ENCODE measurements around the gene PALLD. TPM values are rescaled to one million over a fixed set of nuclear protein-coding genes. Genes with fewer than 3 reads are reported as not detected.

Gene PALLD
- total RNA-seq, 1 experiment from 2014 or later: 6.5 TPM

GRCh38 chr4:168619266-168619631, 122.4 kb downstream of the PALLD start:
- CTCF ChIA-PET: no interaction called here

GRCh38 chr4:168621806-168622589, 125.1 kb downstream of the PALLD start:
- intact Hi-C loops (cut with micrococcal nuclease; ENCODE audit: unreplicated experiment): no loop called here
- Histone ChIP-seq H3K4me1 (ENCODE audit: control insufficient read depth, insufficient read depth, low read length) (no peaks in the 10 kb centered on the region), H3K36me3 (ENCODE audit: control insufficient read depth, insufficient read depth, low read length) (no peaks in the 10 kb centered on the region), H3K27me3 (ENCODE audit: control insufficient read depth, insufficient read depth, low read length) (no peaks in the 10 kb centered on the region), H3K27ac (ENCODE audit: low read length) (no peak overlapping the region), H3K9me3 (ENCODE audit: control insufficient read depth, insufficient read depth, low read depth, low read length) (no peaks in the 10 kb centered on the region), H3K4me3 (ENCODE audit: low read depth in 2 of 2, low read length in 2 of 2) (no peak overlapping the region)
- ChIA-PET POLR2A (no interaction called here), CTCF (no interaction called here)
- TF ChIP-seq CTCF (IDR thresholded peaks at IDR 0.05) (no peak), POLR2AphosphoS5 (IDR thresholded peaks at IDR 0.05; ENCODE audit: low read depth, low read length) (no peak), SIN3A (IDR thresholded peaks at IDR 0.05; ENCODE audit: borderline replicate concordance, insufficient read depth, low read depth, low read length) (no peak)
- BruUV-seq (replicated peaks): no TSS peak
- DNase-seq (ENCODE audit: low read depth, low spot score): no peak
- no peak for ATAC-seq
- in situ Hi-C loops (cut with HindIII; ENCODE audit: low pct_unique_long_range_greater_than_20kb, low sequenced_read_pairs): no loop called here

More at GRCh38 chr4:168619266-168619631, 122.4 kb downstream of the PALLD start:
- Histone ChIP-seq H3K4me3 (ENCODE audit: low read depth in 2 of 2, low read length in 2 of 2) (no peak overlapping the region), H3K36me3 (ENCODE audit: control insufficient read depth, insufficient read depth, low read length) (no peaks in the 10 kb centered on the region), H3K27ac (ENCODE audit: low read length) (no peak overlapping the region), H3K27me3 (ENCODE audit: control insufficient read depth, insufficient read depth, low read length) (no peaks in the 10 kb centered on the region), H3K9me3 (ENCODE audit: control insufficient read depth, insufficient read depth, low read depth, low read length) (no peaks in the 10 kb centered on the region), H3K4me1 (ENCODE audit: control insufficient read depth, insufficient read depth, low read length) (no peaks in the 10 kb centered on the region)
- intact Hi-C loops (cut with micrococcal nuclease; ENCODE audit: unreplicated experiment): no loop called here
- DNase-seq (ENCODE audit: low read depth, low spot score) (no peak), ATAC-seq (no peak)
- BruUV-seq (replicated peaks): no TSS peak
- in situ Hi-C loops (cut with HindIII; ENCODE audit: low pct_unique_long_range_greater_than_20kb, low sequenced_read_pairs): no loop called here
- TF ChIP-seq SIN3A (IDR thresholded peaks at IDR 0.05; ENCODE audit: borderline replicate concordance, insufficient read depth, low read depth, low read length): no peak
- TF ChIP-seq CTCF (IDR thresholded peaks at IDR 0.05): no peak
- no peak for TF ChIP-seq TCF7L2 (IDR thresholded peaks at IDR 0.05; ENCODE audit: low read depth, low read length)
- TF ChIP-seq POLR2AphosphoS5 (IDR thresholded peaks at IDR 0.05; ENCODE audit: low read depth, low read length): no peak
- POLR2A ChIA-PET: no interaction called here

- ChIA-PET POLR2A (no interaction called here), CTCF (no interaction called here)
- intact Hi-C loops (cut with micrococcal nuclease; ENCODE audit: unreplicated experiment): no loop called here
- ATAC-seq (no peak), DNase-seq (ENCODE audit: low read depth, low spot score) (no peak)
- H3K27ac ChIP-seq (ENCODE audit: low read length): no peak overlapping the region
- in situ Hi-C loops (cut with HindIII; ENCODE audit: low pct_unique_long_range_greater_than_20kb, low sequenced_read_pairs): no loop called here
- no peaks in the 10 kb centered on the region for H3K36me3 ChIP-seq (ENCODE audit: control insufficient read depth, insufficient read depth, low read length)
- BruUV-seq (replicated peaks): no TSS peak
- H3K27me3 ChIP-seq (ENCODE audit: control insufficient read depth, insufficient read depth, low read length): no peaks in the 10 kb centered on the region
- no peaks in the 10 kb centered on the region for H3K4me1 ChIP-seq (ENCODE audit: control insufficient read depth, insufficient read depth, low read length)
- H3K9me3 ChIP-seq (ENCODE audit: control insufficient read depth, insufficient read depth, low read depth, low read length): no peaks in the 10 kb centered on the region
- no peak overlapping the region for H3K4me3 ChIP-seq (ENCODE audit: low read depth in 2 of 2, low read length in 2 of 2)
- no peak for TF ChIP-seq REST (IDR thresholded peaks at IDR 0.05; ENCODE audit: insufficient read depth in 1 of 2, low read depth in 2 of 2, low read length in 1 of 2)
- no peak for TF ChIP-seq TCF7L2 (IDR thresholded peaks at IDR 0.05; ENCODE audit: low read depth, low read length)
- TF ChIP-seq POLR2AphosphoS5 (IDR thresholded peaks at IDR 0.05; ENCODE audit: low read depth, low read length): no peak
- TF ChIP-seq SIN3A (IDR thresholded peaks at IDR 0.05; ENCODE audit: borderline replicate concordance, insufficient read depth, low read depth, low read length): no peak
- no peak for TF ChIP-seq CTCF (IDR thresholded peaks at IDR 0.05)
Measured at GRCh38 chr4:168622600-168622999, 125.7 kb downstream of the PALLD start.

Data from Panc1 (cell line).